ENCODE results near the gene ZNF662. TPM values are rescaled to one million over a fixed set of nuclear protein-coding genes. Genes with fewer than 3 reads are reported as not detected.

Gene ZNF662
- total RNA-seq, 1 donor from 2014 or later, result not detected

DNA sequence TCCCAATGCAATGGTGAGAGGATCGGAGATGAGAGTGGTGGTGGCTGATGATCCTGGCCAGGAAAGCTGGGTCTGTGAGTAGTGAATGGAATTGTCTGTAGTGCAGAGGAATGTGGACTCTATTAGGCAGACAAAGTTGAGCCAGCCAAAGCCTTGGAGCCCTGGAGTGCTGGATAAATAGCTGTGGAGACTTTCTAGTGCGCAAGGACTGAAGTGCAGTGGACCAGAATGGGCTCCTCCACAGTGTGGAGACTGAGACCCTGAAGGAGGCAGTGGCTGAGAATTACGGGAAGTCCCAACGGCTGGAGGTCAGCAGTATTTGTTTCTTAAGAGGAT, 874 bp downstream of the ZNF662 start:
- Mint-ChIP-seq H3K36me3 (no peaks in the 10 kb centered on the region), H3K4me3 (no peak overlapping the region), H3K27me3 (peaks cover 27% of the 10 kb centered on the region), H3K9me3 (peaks cover 9% of the 10 kb centered on the region), H3K4me1 (ENCODE audit: unreplicated experiment) (peaks cover 5% of the 10 kb centered on the region), H3K27ac (no peak overlapping the region)
- no peak for DNase-seq (ENCODE audit: extremely low spot score, unreplicated experiment)
- TF ChIP-seq, protein P1, sequence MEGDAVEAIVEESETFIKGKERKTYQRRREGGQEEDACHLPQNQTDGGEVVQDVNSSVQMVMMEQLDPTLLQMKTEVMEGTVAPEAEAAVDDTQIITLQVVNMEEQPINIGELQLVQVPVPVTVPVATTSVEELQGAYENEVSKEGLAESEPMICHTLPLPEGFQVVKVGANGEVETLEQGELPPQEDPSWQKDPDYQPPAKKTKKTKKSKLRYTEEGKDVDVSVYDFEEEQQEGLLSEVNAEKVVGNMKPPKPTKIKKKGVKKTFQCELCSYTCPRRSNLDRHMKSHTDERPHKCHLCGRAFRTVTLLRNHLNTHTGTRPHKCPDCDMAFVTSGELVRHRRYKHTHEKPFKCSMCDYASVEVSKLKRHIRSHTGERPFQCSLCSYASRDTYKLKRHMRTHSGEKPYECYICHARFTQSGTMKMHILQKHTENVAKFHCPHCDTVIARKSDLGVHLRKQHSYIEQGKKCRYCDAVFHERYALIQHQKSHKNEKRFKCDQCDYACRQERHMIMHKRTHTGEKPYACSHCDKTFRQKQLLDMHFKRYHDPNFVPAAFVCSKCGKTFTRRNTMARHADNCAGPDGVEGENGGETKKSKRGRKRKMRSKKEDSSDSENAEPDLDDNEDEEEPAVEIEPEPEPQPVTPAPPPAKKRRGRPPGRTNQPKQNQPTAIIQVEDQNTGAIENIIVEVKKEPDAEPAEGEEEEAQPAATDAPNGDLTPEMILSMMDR (conservative IDR thresholded peaks at IDR 0.05), result no peak

DNA sequence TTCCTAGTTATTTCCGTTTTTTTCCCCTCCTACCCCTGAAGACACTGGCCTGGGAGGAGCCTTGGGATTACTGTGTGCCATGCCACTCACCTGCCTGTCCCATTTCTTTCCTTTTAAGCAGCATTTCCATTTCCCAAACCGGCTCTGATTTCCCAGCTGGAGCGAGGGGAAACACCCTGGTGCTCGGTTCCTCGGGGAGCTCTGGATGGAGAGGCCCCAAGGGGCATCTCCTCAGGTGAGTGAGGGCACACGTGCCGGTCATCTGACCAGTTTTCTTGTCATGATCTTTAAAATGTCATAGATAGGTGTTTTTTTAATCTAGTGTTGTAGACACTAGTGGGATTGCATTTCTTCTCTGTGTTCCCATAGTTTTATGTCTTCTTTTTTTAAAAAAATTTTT, 2.7 kb downstream of the ZNF662 start:
- Mint-ChIP-seq H3K27ac (no peak overlapping the region), H3K4me3 (no peak overlapping the region), H3K27me3 (peaks cover 24% of the 10 kb centered on the region), H3K36me3 (no peaks in the 10 kb centered on the region), H3K4me1 (ENCODE audit: unreplicated experiment) (peaks cover 5% of the 10 kb centered on the region), H3K9me3 (peaks cover 17% of the 10 kb centered on the region)
- DNase-seq (ENCODE audit: extremely low spot score, unreplicated experiment), result no peak
- TF ChIP-seq, protein P1 (conservative IDR thresholded peaks at IDR 0.05), result no peak

DNA sequence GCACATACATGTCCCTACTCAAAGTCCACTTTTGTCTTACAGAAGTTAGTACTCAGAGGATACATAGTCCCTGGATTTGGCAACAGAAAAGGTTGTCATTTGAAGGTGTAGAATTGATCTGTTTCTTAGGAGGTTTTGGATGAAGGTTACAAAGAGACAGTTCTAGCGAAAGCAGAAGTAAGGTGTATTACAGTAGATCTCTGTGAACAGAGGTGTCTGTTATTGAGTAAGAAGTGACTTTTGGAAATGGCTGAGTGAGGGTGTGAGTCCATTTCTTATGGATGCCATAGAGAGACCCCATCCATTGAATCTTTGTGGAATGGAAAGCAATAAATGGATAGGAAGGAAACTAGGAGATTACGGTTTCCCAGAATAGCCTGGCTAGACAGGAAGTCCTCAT, 5.6 kb downstream of the ZNF662 start:
- Mint-ChIP-seq H3K9me3 (peaks cover 23% of the 10 kb centered on the region), H3K27ac (no peak overlapping the region), H3K27me3 (peaks cover 8% of the 10 kb centered on the region), H3K4me3 (no peak overlapping the region), H3K36me3 (no peaks in the 10 kb centered on the region), H3K4me1 (ENCODE audit: unreplicated experiment) (peaks cover 4% of the 10 kb centered on the region)
- no peak for DNase-seq (ENCODE audit: extremely low spot score, unreplicated experiment)
- TF ChIP-seq, protein P1 (conservative IDR thresholded peaks at IDR 0.05), result no peak

- no peak overlapping the region for H3K4me3 Mint-ChIP-seq
- no peaks in the 10 kb centered on the region for H3K27me3 Mint-ChIP-seq
- H3K36me3 Mint-ChIP-seq, result no peaks in the 10 kb centered on the region
- no peak for DNase-seq (ENCODE audit: extremely low spot score, unreplicated experiment)
- H3K27ac Mint-ChIP-seq, result no peak overlapping the region
- H3K4me1 Mint-ChIP-seq (ENCODE audit: unreplicated experiment), result no peaks in the 10 kb centered on the region
- TF ChIP-seq, protein P1 (conservative IDR thresholded peaks at IDR 0.05), result no peak
- H3K9me3 Mint-ChIP-seq, result peaks cover 20% of the 10 kb centered on the region
Measured at GRCh38 chr3:42914771-42915515, 9.0 kb downstream of the ZNF662 start.

GRCh38 chr3:42923606-42924005, 17.7 kb downstream of the ZNF662 start:
- TF ChIP-seq, protein P1 (conservative IDR thresholded peaks at IDR 0.05), result no peak
- peaks cover 12% of the 10 kb centered on the region for H3K27me3 Mint-ChIP-seq
- no peak overlapping the region for H3K4me3 Mint-ChIP-seq
- H3K4me1 Mint-ChIP-seq (ENCODE audit: unreplicated experiment), result no peaks in the 10 kb centered on the region
- H3K36me3 Mint-ChIP-seq, result no peaks in the 10 kb centered on the region
- no peak overlapping the region for H3K27ac Mint-ChIP-seq
- no peak for DNase-seq (ENCODE audit: extremely low spot score, unreplicated experiment)
- no peaks in the 10 kb centered on the region for H3K9me3 Mint-ChIP-seq
